Stimulated activated CD4-positive, alpha-beta T cell treated with anti-CD3 and anti-CD28 coated beads, Interleukin-4, amount 100 ng/mL, for 4 hours (primary cell): ENCODE results near the gene DYNC1I2.
A peak's percentile ranks its signal among the peaks of the same experiment; 100 is the strongest.

Experiments
- DNase-seq, 2 experiments: peaks; one replicate each; pipeline ENCODE4 v3.0.0-alpha.2; 2020

DYNC1I2 gene

DNA sequence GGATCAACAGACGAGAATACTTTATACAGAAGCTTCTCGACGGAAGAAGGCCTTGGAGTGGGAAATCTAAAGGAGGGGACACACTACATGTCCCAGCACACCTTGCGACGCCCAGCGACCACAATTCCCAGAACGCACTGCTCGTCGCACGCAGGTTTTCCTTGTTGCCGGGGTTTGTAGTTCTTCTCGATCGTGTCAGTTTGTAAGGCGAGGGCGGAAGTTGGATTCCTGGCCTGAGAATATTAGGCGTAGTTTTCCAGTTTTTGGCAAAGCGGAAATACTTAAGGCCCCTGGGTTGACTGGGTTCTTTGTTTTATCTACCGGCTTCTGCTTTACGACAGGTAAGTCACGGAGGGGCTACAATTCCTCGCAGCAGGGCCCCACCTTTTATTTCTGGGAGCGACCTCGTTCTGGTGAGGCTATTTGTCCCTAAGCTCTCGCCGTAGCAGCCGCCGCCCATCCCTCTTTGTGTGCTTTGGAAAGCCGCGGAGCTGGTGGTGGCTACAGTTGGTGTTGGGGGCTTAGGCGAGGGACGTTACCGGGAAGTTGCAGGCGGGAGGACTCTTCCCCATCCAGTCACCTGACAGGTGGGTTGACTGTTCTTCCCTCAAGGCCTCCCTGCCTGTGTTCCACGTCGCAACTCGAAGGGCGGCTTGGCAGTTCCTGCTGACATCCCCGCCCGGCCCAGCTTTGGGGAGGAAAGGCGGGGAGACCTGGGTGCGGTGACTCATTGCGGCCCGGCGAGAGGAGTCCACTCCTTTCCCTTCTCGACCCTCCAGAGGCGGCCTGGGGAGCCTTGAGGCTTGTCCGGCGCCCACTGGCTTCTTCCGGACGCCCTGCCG, at the start of gene DYNC1I2:
TSS of gene DYNC1I2 (plus strand) at position 183 of the 842 bp plus-strand sequence. CDS start 2,687 bp downstream, outside the sequence.
- DNase-seq: peak; percentile 69 to 73

DNA sequence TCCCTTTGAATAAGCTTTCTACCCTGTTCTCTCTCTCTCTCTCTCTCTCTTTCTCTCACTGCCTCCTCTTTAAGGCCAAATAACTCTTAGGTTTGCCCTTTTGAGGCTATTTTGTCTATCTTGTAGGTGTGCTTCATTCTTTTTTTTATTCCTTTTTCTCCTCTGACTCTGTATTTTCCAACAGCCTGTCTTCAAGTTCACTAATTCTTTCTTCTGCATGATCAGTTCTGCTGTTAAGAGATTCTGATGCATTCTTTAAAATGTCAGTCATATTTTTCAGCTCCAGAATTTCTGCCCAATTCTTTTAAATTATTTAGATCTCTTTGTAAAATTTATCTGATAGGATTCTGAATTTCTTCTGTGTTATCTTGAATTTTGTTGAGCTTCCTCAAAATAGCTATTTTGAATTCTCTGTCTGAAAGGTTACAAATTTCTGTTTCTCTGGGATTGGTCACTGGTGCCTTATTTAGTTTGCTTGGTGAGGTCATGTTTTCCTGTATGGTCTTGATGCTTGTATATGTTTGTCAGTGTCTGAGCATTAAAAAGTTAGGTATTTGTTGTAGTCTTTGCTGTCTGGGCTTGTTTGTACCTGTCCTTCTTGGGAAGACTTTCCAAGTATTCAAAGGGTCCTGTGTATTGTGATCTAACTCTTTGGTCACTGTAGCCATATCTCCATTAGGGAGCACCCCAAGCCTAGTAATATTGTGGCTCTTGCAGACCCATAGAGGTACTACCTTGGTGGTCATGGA, 35.4 kb upstream of the DYNC1I2 start:
- DNase-seq: no peak

GRCh38 chr2:171652416-171652785, 34.9 kb upstream of the DYNC1I2 start:
- DNase-seq: no peak

DNA sequence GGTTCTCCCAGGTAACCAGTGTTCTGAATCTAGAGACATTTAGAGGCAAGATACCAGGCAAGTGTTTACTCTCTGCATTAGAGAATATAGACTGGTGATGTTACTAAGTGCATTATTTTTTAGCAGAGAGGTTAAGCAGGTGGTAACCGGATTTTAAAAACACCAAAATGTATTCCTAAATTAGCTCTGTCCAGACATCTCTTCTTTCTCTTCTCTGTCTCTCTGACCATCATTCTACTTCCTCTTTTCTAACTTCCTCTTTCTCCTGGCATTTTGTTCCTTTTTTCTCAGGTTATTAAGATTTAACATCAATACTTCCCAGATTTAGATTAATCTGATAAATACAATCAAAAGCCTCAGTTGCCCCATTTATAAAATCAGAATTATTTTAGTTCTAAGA, 31.7 kb upstream of the DYNC1I2 start:
- DNase-seq: no peak

DNA sequence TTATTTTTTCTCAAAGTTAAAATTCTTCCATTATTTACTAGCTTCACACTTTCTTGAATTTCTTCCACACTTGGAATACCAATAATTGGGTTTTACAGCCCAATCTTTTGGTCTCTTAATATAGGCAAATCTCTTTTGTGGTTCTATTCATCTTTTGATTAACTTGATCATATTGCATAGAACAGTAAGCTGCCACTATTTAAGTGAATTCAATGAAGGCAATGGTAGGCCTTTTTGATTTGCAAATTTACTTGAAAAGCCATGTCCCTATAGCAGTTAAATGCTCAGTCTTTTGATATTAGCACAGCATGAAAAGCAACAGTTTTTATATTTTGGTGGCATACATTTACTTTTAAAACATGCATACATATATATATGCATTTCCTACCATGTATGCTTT, 20.2 kb upstream of the DYNC1I2 start:
- DNase-seq: no peak

DNA sequence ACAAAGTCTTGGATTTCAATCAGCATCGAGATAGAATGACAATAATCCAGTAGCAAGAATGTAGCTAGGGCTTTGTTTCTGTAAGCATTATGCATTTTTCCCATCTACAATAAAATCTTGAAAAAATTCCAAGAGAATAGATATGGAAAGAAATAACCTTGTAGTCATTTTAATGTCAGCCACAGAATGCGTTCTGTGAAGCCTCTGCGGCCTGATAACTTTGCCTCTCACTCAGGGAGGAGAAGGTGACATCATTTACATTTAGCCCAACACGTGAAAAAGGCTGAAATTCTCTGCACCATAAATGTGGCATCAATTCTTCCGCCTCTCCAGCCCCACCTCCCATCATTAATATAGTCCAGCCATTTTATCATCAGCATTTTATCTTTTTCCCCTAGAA, 19.1 kb upstream of the DYNC1I2 start:
- DNase-seq: no peak

GRCh38 chr2:171669121-171669520, 18.1 kb upstream of the DYNC1I2 start:
- no peak for DNase-seq

DNA sequence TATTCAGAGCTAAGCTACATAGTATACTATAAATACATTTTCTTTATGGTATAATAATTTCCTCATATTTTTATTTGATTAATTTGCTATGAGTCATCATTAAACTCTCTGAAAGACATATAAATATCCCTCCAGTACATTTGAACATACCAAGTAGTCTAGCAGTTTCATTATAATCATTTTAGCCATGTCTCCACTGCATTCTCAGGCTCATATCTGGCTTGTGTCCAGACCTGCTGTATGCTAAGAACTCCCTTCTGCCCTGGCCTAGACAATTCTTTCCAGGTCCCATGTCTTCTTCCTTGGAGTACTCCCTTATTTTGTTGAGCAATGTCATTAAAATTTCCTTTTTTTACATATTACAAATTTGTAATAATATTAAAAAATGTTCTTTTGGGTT, 16.6 kb upstream of the DYNC1I2 start:
- no peak for DNase-seq

DNA sequence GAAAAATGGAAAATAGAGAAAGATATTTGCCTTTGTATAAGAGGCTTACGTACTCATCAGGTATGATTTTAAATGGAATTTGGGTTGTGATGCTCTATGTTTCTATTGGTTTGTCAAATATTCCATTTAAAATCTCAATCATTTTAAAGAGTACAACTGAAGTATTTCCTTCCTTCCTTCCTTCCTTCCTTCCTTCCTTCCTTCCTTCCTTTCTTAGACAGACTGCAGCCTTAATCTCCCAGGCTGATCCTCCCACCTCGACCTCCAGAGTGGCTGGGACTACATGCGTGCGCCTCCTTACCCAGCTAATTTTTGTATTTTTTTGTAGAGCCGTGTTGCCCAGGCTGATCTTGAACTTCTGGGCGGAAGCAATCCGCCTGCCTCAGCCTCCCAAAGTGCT, 15.4 kb upstream of the DYNC1I2 start:
- DNase-seq: no peak

DNA sequence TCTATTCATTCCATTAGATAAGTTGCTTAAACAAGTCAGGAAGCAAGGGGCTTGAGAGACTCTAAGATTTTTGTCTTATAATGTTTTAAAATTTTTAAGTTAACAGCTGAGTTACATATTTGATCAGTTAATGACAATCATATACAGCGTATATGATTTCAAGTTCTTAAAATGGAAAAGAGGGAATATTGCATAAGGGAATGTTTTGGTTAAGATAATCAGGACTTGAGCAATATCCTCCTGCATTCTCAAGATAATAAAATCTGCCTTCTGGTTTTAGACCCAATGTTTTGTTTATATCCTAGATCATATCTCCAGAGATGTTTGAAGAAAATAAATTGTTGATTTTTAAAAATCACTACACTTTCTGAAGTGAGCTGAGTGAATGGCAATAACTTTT, 13.4 kb upstream of the DYNC1I2 start:
- DNase-seq: no peak

DNA sequence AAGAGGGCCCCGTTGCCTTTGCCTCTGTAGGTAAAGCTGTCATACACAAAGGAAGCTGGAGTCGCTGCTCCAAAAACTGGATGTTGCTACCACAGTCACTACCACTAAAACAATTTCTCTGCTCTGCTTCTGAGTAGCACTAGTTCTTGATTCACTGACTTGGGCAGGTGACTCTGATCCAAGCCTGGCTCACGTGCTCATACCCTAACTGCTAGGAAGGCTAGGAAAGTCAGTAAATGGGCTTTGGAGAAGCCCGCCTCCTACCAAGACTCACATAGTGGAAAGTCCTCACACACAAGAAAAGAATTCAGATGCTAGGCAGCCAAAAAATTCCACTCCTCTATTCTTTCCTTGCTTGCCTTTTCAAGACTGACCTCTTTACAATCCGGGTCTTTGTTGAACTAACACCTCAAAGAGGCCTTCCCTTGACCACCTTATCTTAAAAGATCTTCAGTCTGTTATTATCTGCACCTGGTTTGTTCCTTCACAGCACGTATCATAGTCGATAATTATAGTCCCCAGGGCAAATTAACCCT, 11.4 kb upstream of the DYNC1I2 start:
- no peak for DNase-seq

- no peak for DNase-seq
Measured at GRCh38 chr2:171678619-171679018, 8.7 kb upstream of the DYNC1I2 start.

DNA sequence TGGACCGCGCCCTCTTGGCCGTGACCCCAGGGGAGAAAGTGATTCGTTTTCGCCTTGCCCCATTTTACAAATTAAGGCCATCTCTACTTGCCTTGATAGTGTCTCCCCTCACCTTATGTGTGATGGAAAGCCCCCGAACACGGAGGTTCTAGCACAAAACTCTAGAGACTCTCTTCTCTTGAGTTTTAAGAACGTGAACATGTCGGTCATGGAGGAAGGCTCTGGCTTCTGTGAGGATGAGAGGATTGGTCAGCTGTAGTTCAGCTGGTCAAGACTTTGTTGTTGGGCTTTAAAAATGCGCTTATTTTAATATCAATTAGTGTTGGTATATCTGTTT, 828 bp downstream of the DYNC1I2 start:
- DNase-seq: no peak

- no peak for DNase-seq
Measured at GRCh38 chr2:171692331-171692730, 5.1 kb downstream of the DYNC1I2 start.

- no peak for DNase-seq
Measured at GRCh38 chr2:171702781-171703556, 15.7 kb downstream of the DYNC1I2 start.

GRCh38 chr2:171703574-171704347, 16.5 kb downstream of the DYNC1I2 start:
- no peak for DNase-seq

- DNase-seq: no peak
Measured at GRCh38 chr2:171706152-171706803, 19.0 kb downstream of the DYNC1I2 start.

- DNase-seq: no peak
Measured at GRCh38 chr2:171707752-171708151, 20.5 kb downstream of the DYNC1I2 start.

GRCh38 chr2:171709011-171709685, 21.9 kb downstream of the DYNC1I2 start:
- no peak for DNase-seq

DNA sequence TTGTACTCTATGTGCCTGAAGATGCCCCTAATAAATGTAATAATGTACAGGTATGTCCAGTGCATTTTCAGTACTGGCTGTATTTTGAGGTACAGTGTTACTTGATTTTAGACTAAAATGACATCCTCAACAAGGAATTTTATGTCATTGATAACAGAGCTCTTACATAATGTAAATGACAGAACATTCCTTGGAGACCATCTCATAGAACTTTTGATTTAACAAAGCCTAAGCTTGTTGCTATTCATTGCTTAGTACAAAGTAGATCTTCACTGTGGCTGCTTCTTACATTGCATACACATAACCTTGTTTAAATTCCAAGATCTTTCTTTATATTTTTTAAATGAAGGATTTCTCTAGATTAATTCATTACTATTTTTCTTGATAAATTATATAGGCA, 24.1 kb downstream of the DYNC1I2 start:
- DNase-seq: no peak

- DNase-seq: no peak
Measured at GRCh38 chr2:171712051-171712450, 24.8 kb downstream of the DYNC1I2 start.
